Muscle layer of duodenum (tissue), 2 donors: ENCODE measurements around the gene DISC1.
"Not testable (repeated sequence)": the region's sequence is repeated elsewhere in the genome, so short reads cannot be mapped to it uniquely, and the experiment has no call there.

ENCODE experiments used
- H3K27ac ChIP-seq: one replicate; pipeline ENCODE4 v1.7.0; 2013; ENCODE audit warnings: mild to moderate bottlenecking, low read length
- H3K27me3 ChIP-seq: one replicate; pipeline ENCODE4 v1.7.0; 2013; ENCODE audit warnings: low read depth, mild to moderate bottlenecking, control low read depth, low read length
- H3K36me3 ChIP-seq, 2 donors: one replicate each; pipeline ENCODE4 v1.7.0; 2013; ENCODE audit warnings: low read length in 2 of 2, control low read depth in 1 of 2, mild to moderate bottlenecking in 1 of 2; ENCODE audit not compliant: insufficient read depth in 2 of 2, control insufficient read depth in 1 of 2
- H3K4me1 ChIP-seq, 2 donors: one replicate each; pipeline ENCODE4 v1.7.0; 2013; ENCODE audit warnings: low read length in 2 of 2, mild to moderate bottlenecking in 2 of 2, control low read depth in 1 of 2, moderate library complexity in 1 of 2; ENCODE audit not compliant: insufficient read depth in 2 of 2, control insufficient read depth in 1 of 2
- H3K4me3 ChIP-seq, 2 donors: one replicate each; pipeline ENCODE4 v1.7.0; 2013; ENCODE audit warnings: low read length in 2 of 2, low read depth in 1 of 2, mild to moderate bottlenecking in 1 of 2
- H3K9me3 ChIP-seq, 2 donors: one replicate each; pipeline ENCODE4 v1.7.0; 2013; ENCODE audit warnings: low read length in 2 of 2, control low read depth in 1 of 2, mild to moderate bottlenecking in 1 of 2; ENCODE audit not compliant: control insufficient read depth in 1 of 2
- donor health status: healthy.

Gene DISC1

GRCh38 chr1:231964241-231964640 is 337.7 kb downstream of the DISC1 start:
- Histone ChIP-seq H3K27me3 (no peaks in the 10 kb centered on the region), H3K27ac (no peak overlapping the region), H3K36me3 (no peaks in the 10 kb centered on the region), H3K4me3 (no peak overlapping the region), H3K4me1 (no peaks in the 10 kb centered on the region), H3K9me3 (no peaks in the 10 kb centered on the region)

- Histone ChIP-seq H3K27ac (no peak overlapping the region), H3K4me3 (no peak overlapping the region), H3K27me3 (no peaks in the 10 kb centered on the region), H3K9me3 (no peaks in the 10 kb centered on the region), H3K4me1 (no peaks in the 10 kb centered on the region), H3K36me3 (no peaks in the 10 kb centered on the region)
Measured at GRCh38 chr1:231964961-231965360, 338.4 kb downstream of the DISC1 start.

GRCh38 chr1:231965615-231966014 is 339.0 kb downstream of the DISC1 start:
- Histone ChIP-seq H3K4me1 (no peaks in the 10 kb centered on the region), H3K27me3 (no peaks in the 10 kb centered on the region), H3K9me3 (no peaks in the 10 kb centered on the region), H3K36me3 (no peaks in the 10 kb centered on the region), H3K4me3 (no peak overlapping the region), H3K27ac (no peak overlapping the region)

GRCh38 chr1:231966983-231967382 is 340.4 kb downstream of the DISC1 start:
- Histone ChIP-seq H3K4me1 (no peaks in the 10 kb centered on the region), H3K27ac (no peak overlapping the region), H3K4me3 (no peak overlapping the region), H3K27me3 (no peaks in the 10 kb centered on the region), H3K36me3 (no peaks in the 10 kb centered on the region), H3K9me3 (no peaks in the 10 kb centered on the region)

- no peak overlapping the region for H3K4me3 ChIP-seq
Measured at GRCh38 chr1:231969076-231969475, 342.5 kb downstream of the DISC1 start.

GRCh38 chr1:231969761-231970160 is 343.2 kb downstream of the DISC1 start:
- not testable (repeated sequence) for H3K4me1 ChIP-seq, H3K36me3 ChIP-seq, H3K27ac ChIP-seq, H3K4me3 ChIP-seq, H3K27me3 ChIP-seq, H3K9me3 ChIP-seq

More at GRCh38 chr1:231969076-231969475, 342.5 kb downstream of the DISC1 start:
- Histone ChIP-seq H3K36me3 (no peaks in the 10 kb centered on the region), H3K4me1 (no peaks in the 10 kb centered on the region), H3K9me3 (no peaks in the 10 kb centered on the region), H3K27me3 (no peaks in the 10 kb centered on the region), H3K27ac (no peak overlapping the region)

GRCh38 chr1:231970684-231971083 is 344.1 kb downstream of the DISC1 start:
- H3K4me3 ChIP-seq, result no peak overlapping the region
- H3K36me3 ChIP-seq, result no peaks in the 10 kb centered on the region
- no peak overlapping the region for H3K27ac ChIP-seq
- no peaks in the 10 kb centered on the region for H3K4me1 ChIP-seq
- H3K9me3 ChIP-seq, result no peaks in the 10 kb centered on the region
- H3K27me3 ChIP-seq, result no peaks in the 10 kb centered on the region

GRCh38 chr1:231971397-231972110 is 345.0 kb downstream of the DISC1 start:
- H3K4me3 ChIP-seq, result no peak overlapping the region
- H3K9me3 ChIP-seq, result no peaks in the 10 kb centered on the region
- no peaks in the 10 kb centered on the region for H3K4me1 ChIP-seq
- no peaks in the 10 kb centered on the region for H3K36me3 ChIP-seq
- no peak overlapping the region for H3K27ac ChIP-seq
- no peaks in the 10 kb centered on the region for H3K27me3 ChIP-seq

- Histone ChIP-seq H3K27me3 (no peaks in the 10 kb centered on the region), H3K4me1 (no peaks in the 10 kb centered on the region), H3K27ac (no peak overlapping the region), H3K9me3 (peaks cover 0 to 3% of the 10 kb centered on the region in 2 donors), H3K36me3 (no peaks in the 10 kb centered on the region), H3K4me3 (no peak overlapping the region)
Measured at GRCh38 chr1:231972111-231972445, 345.5 kb downstream of the DISC1 start.

- H3K4me1 ChIP-seq, result no peaks in the 10 kb centered on the region
Measured at GRCh38 chr1:231973830-231974229, 347.2 kb downstream of the DISC1 start.

GRCh38 chr1:231976231-231976630 is 349.6 kb downstream of the DISC1 start:
- H3K4me1 ChIP-seq, result no peaks in the 10 kb centered on the region
- peaks cover 0 to 7% of the 10 kb centered on the region in 2 donors for H3K9me3 ChIP-seq
- no peaks in the 10 kb centered on the region for H3K27me3 ChIP-seq
- H3K36me3 ChIP-seq, result no peaks in the 10 kb centered on the region
- H3K4me3 ChIP-seq, result no peak overlapping the region
- no peak overlapping the region for H3K27ac ChIP-seq

More at GRCh38 chr1:231973830-231974229, 347.2 kb downstream of the DISC1 start:
- no peaks in the 10 kb centered on the region for H3K36me3 ChIP-seq
- H3K4me3 ChIP-seq, result no peak overlapping the region
- no peak overlapping the region for H3K27ac ChIP-seq
- H3K27me3 ChIP-seq, result no peaks in the 10 kb centered on the region
- H3K9me3 ChIP-seq, result peaks cover 0 to 7% of the 10 kb centered on the region in 2 donors

GRCh38 chr1:231981675-231982074 is 355.1 kb downstream of the DISC1 start:
- no peak overlapping the region for H3K27ac ChIP-seq

More at GRCh38 chr1:231981675-231982074, 355.1 kb downstream of the DISC1 start:
- no peaks in the 10 kb centered on the region for H3K27me3 ChIP-seq
- H3K9me3 ChIP-seq, result peaks cover 0 to 7% of the 10 kb centered on the region in 2 donors
- no peaks in the 10 kb centered on the region for H3K4me1 ChIP-seq
- no peaks in the 10 kb centered on the region for H3K36me3 ChIP-seq
- H3K4me3 ChIP-seq, result no peak overlapping the region
